HG02623 (cell line): ENCODE data around the gene PRKCD.
A peak's percentile ranks its signal among the peaks of the same experiment; 100 is the strongest.

Experiments used
- ATAC-seq: cut with Tn5 transposase; IDR thresholded peaks from one replicate; pipeline ENCODE4 v1.9.1; 2021; ENCODE audit warnings: moderate library complexity; ENCODE audit not compliant: unreplicated experiment

PRKCD gene

GRCh38 chr3:53160660-53161449, at the start of gene PRKCD:
TSS of gene PRKCD (plus strand) at chr3:53161209. CDS start at chr3:53178423, 17,214 bp downstream.
- ATAC-seq = peak; percentile 41

GRCh38 chr3:53111822-53112221, 49.2 kb upstream of the PRKCD start:
- no peak for ATAC-seq

GRCh38 chr3:53113293-53114010, 47.6 kb upstream of the PRKCD start:
- ATAC-seq = no peak

GRCh38 chr3:53114011-53114400, 47.0 kb upstream of the PRKCD start:
- ATAC-seq = no peak

- ATAC-seq = no peak
Measured at GRCh38 chr3:53114412-53115074, 46.5 kb upstream of the PRKCD start.

GRCh38 chr3:53116956-53117355, 44.1 kb upstream of the PRKCD start:
- no peak for ATAC-seq

- no peak for ATAC-seq
Measured at GRCh38 chr3:53120336-53120735, 40.7 kb upstream of the PRKCD start.

- ATAC-seq = no peak
Measured at GRCh38 chr3:53122255-53122932, 38.6 kb upstream of the PRKCD start.

- no peak for ATAC-seq
Measured at GRCh38 chr3:53122933-53123305, 38.1 kb upstream of the PRKCD start.

GRCh38 chr3:53123510-53123909, 37.5 kb upstream of the PRKCD start:
- no peak for ATAC-seq

- no peak for ATAC-seq
Measured at GRCh38 chr3:53123953-53124352, 37.1 kb upstream of the PRKCD start.

- ATAC-seq = no peak
Measured at GRCh38 chr3:53126601-53127000, 34.4 kb upstream of the PRKCD start.

GRCh38 chr3:53129344-53129743, 31.7 kb upstream of the PRKCD start:
- ATAC-seq = no peak

GRCh38 chr3:53130179-53131061, 30.6 kb upstream of the PRKCD start, which contains the start of gene RFT1:
TSS of gene RFT1 (minus strand) at chr3:53130435. CDS start at chr3:53130400, 35 bp downstream.
- ATAC-seq = peak; percentile 73

GRCh38 chr3:53131096-53131495, 29.9 kb upstream of the PRKCD start:
- ATAC-seq = no peak

- no peak for ATAC-seq
Measured at GRCh38 chr3:53132347-53132746, 28.7 kb upstream of the PRKCD start.

GRCh38 chr3:53134631-53135232, 26.3 kb upstream of the PRKCD start:
- ATAC-seq = peak; percentile 47

GRCh38 chr3:53137221-53137620, 23.8 kb upstream of the PRKCD start:
- ATAC-seq = no peak

GRCh38 chr3:53137835-53138446, 23.1 kb upstream of the PRKCD start:
- ATAC-seq = no peak
